ENCODE data around the gene LAPTM4A. TPM values are rescaled to one million over a fixed set of nuclear protein-coding genes. Genes with fewer than 3 reads are reported as not detected.

Gene LAPTM4A
- total RNA-seq, 1 donor from 2014 or later, result 300 TPM

- Histone ChIP-seq H3K4me1 (ENCODE audit: insufficient read depth, low read length) (peaks cover 9% of the 10 kb centered on the region), H3K9ac (ENCODE audit: low read length) (no peak overlapping the region), H4K20me1 (ENCODE audit: insufficient read depth, low read length) (peaks cover 40% of the 10 kb centered on the region), H3K4me3 (ENCODE audit: insufficient read depth, low read depth, low read length) (no peak overlapping the region), H3K36me3 (ENCODE audit: insufficient read depth, low read length) (peaks cover 48% of the 10 kb centered on the region), H3K79me2 (ENCODE audit: insufficient read depth, low read length) (peaks cover 4% of the 10 kb centered on the region), H3K27ac (ENCODE audit: low read depth, low read length) (no peak overlapping the region), H3K27me3 (ENCODE audit: insufficient read depth, low read length) (no peaks in the 10 kb centered on the region), H3K9me3 (ENCODE audit: insufficient read depth, low read depth, low read length) (no peaks in the 10 kb centered on the region), H3K4me2 (ENCODE audit: low read length) (no peak overlapping the region), H2AFZ (ENCODE audit: low read depth, low read length) (no peak overlapping the region)
- H3K27me3 Mint-ChIP-seq (ENCODE audit: low read depth, unreplicated experiment), result no peaks in the 10 kb centered on the region
- H3K27ac Mint-ChIP-seq (ENCODE audit: unreplicated experiment), result no peak overlapping the region
- H3K4me1 Mint-ChIP-seq (ENCODE audit: low read depth, unreplicated experiment), result peaks cover 21% of the 10 kb centered on the region
- no peaks in the 10 kb centered on the region for H3K9me3 Mint-ChIP-seq (ENCODE audit: unreplicated experiment)
- peaks cover 44% of the 10 kb centered on the region for H3K36me3 Mint-ChIP-seq (ENCODE audit: low read depth, unreplicated experiment)
- TF ChIP-seq CTCF (IDR thresholded peaks at IDR 0.05; ENCODE audit: insufficient read depth, low read depth, low read length) (no peak), EZH2 (IDR thresholded peaks at IDR 0.05; ENCODE audit: insufficient read depth, low read length) (no peak)
- no peak for DNase-seq (ENCODE audit: low read depth)
- no peak overlapping the region for H3K4me3 Mint-ChIP-seq (ENCODE audit: unreplicated experiment)
- no peak for FAIRE-seq
Observed at GRCh38 chr2:20030224-20030623, 21.2 kb downstream of the LAPTM4A start.

DNA sequence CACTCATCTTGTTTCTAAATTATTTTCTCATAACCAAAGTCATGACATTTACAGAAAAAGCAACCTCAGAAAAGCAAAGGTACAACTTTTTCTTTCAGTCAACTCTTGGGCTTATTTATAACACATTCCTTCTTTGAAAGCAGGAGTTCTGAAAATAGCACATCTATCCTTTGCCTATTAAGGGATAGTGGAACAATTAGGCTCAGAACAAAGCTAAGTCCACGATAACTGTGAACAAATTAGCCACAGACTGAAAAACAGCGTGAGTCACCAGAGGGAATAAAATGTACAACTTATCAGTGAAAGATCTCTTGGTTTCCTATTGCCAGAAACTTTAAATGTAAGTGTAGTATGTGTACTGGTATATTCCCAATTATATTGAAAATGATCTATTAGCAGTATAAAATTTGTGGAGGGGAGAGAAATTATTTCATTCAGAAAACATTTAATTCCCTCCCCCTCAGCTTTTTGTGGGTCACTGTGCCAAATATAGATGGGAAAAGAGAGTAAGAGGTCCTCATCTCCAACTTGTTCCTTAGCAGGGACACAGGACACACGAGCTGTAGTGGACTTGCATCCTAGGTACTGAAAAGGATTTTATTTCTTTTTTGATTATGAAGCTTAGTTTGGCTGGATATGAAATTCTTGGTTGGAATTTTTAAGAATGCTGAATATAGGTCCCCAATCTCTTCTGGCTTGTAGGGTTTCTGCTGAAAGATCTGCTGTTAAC lies 23.6 kb downstream of the LAPTM4A start:
- no peak overlapping the region for H3K27ac ChIP-seq (ENCODE audit: low read depth, low read length)
- no peak overlapping the region for H2AFZ ChIP-seq (ENCODE audit: low read depth, low read length)
- FAIRE-seq, result no peak
- TF ChIP-seq EZH2 (IDR thresholded peaks at IDR 0.05; ENCODE audit: insufficient read depth, low read length) (no peak), CTCF (IDR thresholded peaks at IDR 0.05; ENCODE audit: insufficient read depth, low read depth, low read length) (no peak)
- peaks cover 42% of the 10 kb centered on the region for H3K36me3 Mint-ChIP-seq (ENCODE audit: low read depth, unreplicated experiment)
- peaks cover 21% of the 10 kb centered on the region for H3K4me1 Mint-ChIP-seq (ENCODE audit: low read depth, unreplicated experiment)
- H3K9me3 Mint-ChIP-seq (ENCODE audit: unreplicated experiment), result peaks cover under 1% of the 10 kb centered on the region
- H3K9ac ChIP-seq (ENCODE audit: low read length), result no peak overlapping the region
- H4K20me1 ChIP-seq (ENCODE audit: insufficient read depth, low read length), result peaks cover 17% of the 10 kb centered on the region
- no peak overlapping the region for H3K4me3 Mint-ChIP-seq (ENCODE audit: unreplicated experiment)
- DNase-seq (ENCODE audit: low read depth), result peak; percentile 63
- H3K4me2 ChIP-seq (ENCODE audit: low read length), result no peak overlapping the region
- H3K79me2 ChIP-seq (ENCODE audit: insufficient read depth, low read length), result peaks cover 4% of the 10 kb centered on the region
- peak overlapping the region; percentile 48 for H3K27ac Mint-ChIP-seq (ENCODE audit: unreplicated experiment)
- H3K27me3 ChIP-seq (ENCODE audit: insufficient read depth, low read length), result no peaks in the 10 kb centered on the region
- peaks cover 9% of the 10 kb centered on the region for H3K4me1 ChIP-seq (ENCODE audit: insufficient read depth, low read length)
- no peak overlapping the region for H3K4me3 ChIP-seq (ENCODE audit: insufficient read depth, low read depth, low read length)
- peaks cover 26% of the 10 kb centered on the region for H3K36me3 ChIP-seq (ENCODE audit: insufficient read depth, low read length)
- H3K27me3 Mint-ChIP-seq (ENCODE audit: low read depth, unreplicated experiment), result no peaks in the 10 kb centered on the region
- H3K9me3 ChIP-seq (ENCODE audit: insufficient read depth, low read depth, low read length), result no peaks in the 10 kb centered on the region

DNA sequence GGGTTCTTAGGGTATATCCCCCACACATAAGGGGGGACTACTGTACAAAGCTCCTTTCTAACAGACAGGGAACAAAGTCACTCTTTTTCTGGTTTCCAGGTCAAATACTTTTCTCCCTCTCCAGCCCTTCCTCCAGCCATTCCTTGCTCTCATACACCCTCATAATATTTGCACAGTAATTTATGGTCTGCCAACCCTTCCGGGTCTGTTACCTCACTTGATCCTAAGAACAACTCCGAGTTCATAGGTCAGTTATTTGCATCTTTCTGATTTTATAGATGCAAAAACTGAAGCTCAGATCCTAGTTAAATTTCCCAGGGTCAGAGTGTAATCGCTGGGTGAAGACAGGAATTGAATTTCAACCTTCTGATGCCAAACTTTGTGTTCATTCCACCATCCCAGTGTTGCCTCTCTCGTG lies 24.2 kb downstream of the LAPTM4A start:
- H3K9me3 Mint-ChIP-seq (ENCODE audit: unreplicated experiment), result peaks cover 4% of the 10 kb centered on the region
- Histone ChIP-seq H3K9me3 (ENCODE audit: insufficient read depth, low read depth, low read length) (no peaks in the 10 kb centered on the region), H3K27ac (ENCODE audit: low read depth, low read length) (no peak overlapping the region), H3K9ac (ENCODE audit: low read length) (no peak overlapping the region), H3K36me3 (ENCODE audit: insufficient read depth, low read length) (peaks cover 21% of the 10 kb centered on the region), H3K27me3 (ENCODE audit: insufficient read depth, low read length) (no peaks in the 10 kb centered on the region), H3K4me1 (ENCODE audit: insufficient read depth, low read length) (peaks cover 9% of the 10 kb centered on the region), H4K20me1 (ENCODE audit: insufficient read depth, low read length) (peaks cover 17% of the 10 kb centered on the region), H3K79me2 (ENCODE audit: insufficient read depth, low read length) (peaks cover 4% of the 10 kb centered on the region), H3K4me3 (ENCODE audit: insufficient read depth, low read depth, low read length) (no peak overlapping the region), H3K4me2 (ENCODE audit: low read length) (no peak overlapping the region), H2AFZ (ENCODE audit: low read depth, low read length) (no peak overlapping the region)
- H3K27ac Mint-ChIP-seq (ENCODE audit: unreplicated experiment), result no peak overlapping the region
- H3K36me3 Mint-ChIP-seq (ENCODE audit: low read depth, unreplicated experiment), result peaks cover 43% of the 10 kb centered on the region
- no peak for FAIRE-seq
- H3K4me1 Mint-ChIP-seq (ENCODE audit: low read depth, unreplicated experiment), result peaks cover 21% of the 10 kb centered on the region
- DNase-seq (ENCODE audit: low read depth), result no peak
- peak overlapping the region; percentile 58 for H3K4me3 Mint-ChIP-seq (ENCODE audit: unreplicated experiment)
- TF ChIP-seq CTCF (IDR thresholded peaks at IDR 0.05; ENCODE audit: insufficient read depth, low read depth, low read length), result no peak
- TF ChIP-seq EZH2 (IDR thresholded peaks at IDR 0.05; ENCODE audit: insufficient read depth, low read length), result no peak
- H3K27me3 Mint-ChIP-seq (ENCODE audit: low read depth, unreplicated experiment), result no peaks in the 10 kb centered on the region
